ENCODE data around the gene DYRK1A.

- TF ChIP-seq CTCF (IDR thresholded peaks at IDR 0.05; ENCODE audit: low read depth, low read length) (no peak), MAX (IDR thresholded peaks at IDR 0.05; ENCODE audit: low read depth, low read length) (no peak)
Observed at GRCh38 chr21:37372951-37373350, 6.4 kb downstream of the DYRK1A start.

Measured in NB4 (cell line).